DND-41 (cell line): ENCODE data around the gene PLEKHM3.

Experiments used
- CTCF ChIP-seq: IDR thresholded peaks from 2 replicates; pipeline ENCODE4 v1.5.1; 2012; ENCODE audit warnings: borderline replicate concordance, low read length, moderate library complexity, mild to moderate bottlenecking; ENCODE audit not compliant: poor library complexity, severe bottlenecking; ENCODE audit errors: extremely low read depth
- EZH2 ChIP-seq: IDR thresholded peaks from 3 replicates; pipeline ENCODE4 v1.6.1; 2012; ENCODE audit warnings: borderline replicate concordance, low read depth, mild to moderate bottlenecking, moderate library complexity, low read length, inconsistent platforms; ENCODE audit not compliant: severe bottlenecking

GRCh38 chr2:207869784-207870778, 155.2 kb downstream of the PLEKHM3 start:
- no peak for TF ChIP-seq EZH2
- TF ChIP-seq CTCF: no peak
